Activated T-cell treated with anti-CD3 and anti-CD28 coated beads for 48 hours (primary cell): ENCODE measurements around the gene MICAL3.
"Not testable (repeated sequence)": the region's sequence is repeated elsewhere in the genome, so short reads cannot be mapped to it uniquely, and the experiment has no call there.

Experiments
- DNase-seq: peaks from one replicate; pipeline ENCODE4 v3.0.0-alpha.2; 2020; ENCODE audit warnings: low read depth

MICAL3 gene

GRCh38 chr22:17780116-17780740, 244.1 kb downstream of the MICAL3 start:
- DNase-seq: no peak

GRCh38 chr22:17779286-17780115, 244.9 kb downstream of the MICAL3 start:
- DNase-seq: no peak

GRCh38 chr22:17778412-17778976, 245.9 kb downstream of the MICAL3 start:
- no peak for DNase-seq

GRCh38 chr22:17777717-17778044, 246.7 kb downstream of the MICAL3 start:
- no peak for DNase-seq

- peak; percentile 48 for DNase-seq
Observed at GRCh38 chr22:17777005-17777716, 247.2 kb downstream of the MICAL3 start.

- DNase-seq: no peak
Observed at GRCh38 chr22:17775781-17776465, 248.4 kb downstream of the MICAL3 start.

- no peak for DNase-seq
Observed at GRCh38 chr22:17774926-17775685, 249.3 kb downstream of the MICAL3 start.

DNA sequence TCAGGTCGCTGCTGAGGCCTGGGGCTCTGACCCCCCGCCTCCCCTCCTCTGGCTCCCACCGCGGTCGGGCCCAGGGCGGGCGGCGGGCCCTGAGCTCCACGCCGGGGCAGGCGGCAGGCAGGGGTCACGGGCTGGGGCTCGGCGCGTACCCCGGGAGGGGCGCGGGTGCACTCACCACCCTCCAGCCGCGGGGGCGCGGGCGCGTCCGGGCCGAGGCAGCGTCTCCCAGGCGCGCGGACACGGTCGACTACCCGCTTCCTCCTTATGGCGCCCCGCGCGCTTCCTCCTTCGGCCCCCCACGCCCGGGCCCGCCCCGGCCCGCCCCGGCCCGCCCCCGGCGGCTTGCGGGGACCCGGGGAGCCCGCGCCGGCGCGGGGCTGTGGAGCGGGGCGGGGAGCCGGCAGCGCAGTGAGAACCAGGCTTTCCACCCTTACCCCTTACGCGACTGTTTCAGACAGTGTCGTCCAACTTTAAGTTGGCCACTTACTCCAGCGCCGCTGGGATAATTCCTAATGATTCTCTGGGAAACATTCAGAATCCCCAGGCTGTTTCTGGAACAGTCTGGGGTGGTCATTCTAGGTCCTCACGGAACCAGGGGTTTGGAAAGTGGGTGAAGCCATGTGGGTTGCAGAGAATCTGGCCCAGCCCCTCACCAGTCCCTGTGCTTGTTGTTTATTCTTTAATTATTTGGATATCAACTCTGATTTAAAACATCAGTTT, 250.0 kb downstream of the MICAL3 start, which contains the start of gene BID:
Gene BID (minus strand): TSS at position 264 of the 720 bp plus-strand sequence. CDS start 24,353 bp downstream, outside the sequence.
- DNase-seq: peak; percentile 21

DNA sequence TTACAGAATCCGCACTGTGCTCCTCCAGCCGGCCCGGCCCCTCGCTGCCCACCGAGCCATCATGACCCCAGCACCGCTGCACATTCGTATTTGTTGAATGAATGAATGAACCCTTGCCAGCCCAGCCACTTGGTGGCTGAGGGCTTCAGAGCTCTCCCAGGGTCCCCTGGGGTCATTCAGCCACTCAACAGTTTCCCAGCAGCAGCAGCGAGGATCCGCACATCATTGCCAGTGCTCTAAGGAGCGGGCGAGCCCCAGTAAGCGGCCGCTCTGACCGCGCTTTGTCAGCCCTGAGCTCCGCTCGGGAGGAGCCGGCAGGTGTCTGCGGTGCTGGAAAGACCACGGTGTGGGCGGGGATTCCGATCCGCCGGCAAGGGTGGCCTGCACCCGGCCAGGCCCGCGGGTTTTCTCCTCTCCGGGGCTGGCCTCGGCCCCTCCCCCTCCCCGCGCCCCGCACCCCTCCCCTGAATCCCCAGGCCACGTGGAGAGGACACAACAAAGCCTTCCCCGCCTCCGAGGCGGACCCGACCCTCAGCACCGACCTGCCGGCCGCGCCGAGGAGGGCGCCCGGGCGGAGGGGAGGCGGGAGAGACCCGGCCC, 250.7 kb downstream of the MICAL3 start:
- peak; percentile 63 for DNase-seq

GRCh38 chr22:17772958-17773605, 251.3 kb downstream of the MICAL3 start:
- no peak for DNase-seq

DNA sequence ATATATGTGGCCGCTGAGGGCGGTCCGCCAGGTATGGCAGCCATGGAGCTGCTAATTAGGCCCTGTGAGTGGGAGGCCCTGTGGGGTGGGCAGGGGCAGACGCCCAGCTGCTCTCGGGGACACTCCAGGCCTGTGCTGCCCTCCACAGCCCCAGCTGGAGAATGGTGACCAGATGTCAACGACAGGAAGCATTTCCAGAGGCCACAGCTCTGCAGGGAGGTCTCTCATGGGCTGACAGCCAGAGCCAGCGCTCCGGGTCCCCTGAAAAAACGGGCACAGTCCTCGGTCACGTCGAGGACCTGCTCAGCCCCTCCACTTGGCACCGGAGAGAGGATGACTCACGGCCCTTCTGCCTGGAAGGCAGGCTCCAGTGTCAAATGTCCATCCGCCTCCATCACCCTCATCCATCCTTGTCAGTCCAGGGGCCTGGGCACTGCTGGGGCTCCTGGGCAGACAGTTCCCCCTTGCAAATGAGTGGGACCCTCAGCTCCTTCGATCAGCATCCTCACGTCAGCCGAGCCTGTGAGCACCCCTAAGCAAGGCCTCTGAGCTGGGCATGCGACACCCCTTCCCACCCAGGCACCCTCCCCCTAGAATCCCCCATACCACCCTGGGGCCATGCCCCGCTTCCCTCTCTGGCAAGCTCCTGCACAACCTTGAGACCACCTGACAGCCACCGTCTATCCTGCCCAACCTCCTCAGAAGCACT, 252.0 kb downstream of the MICAL3 start:
- DNase-seq: no peak

- no peak for DNase-seq
Observed at GRCh38 chr22:17770180-17771077, 253.9 kb downstream of the MICAL3 start.

DNA sequence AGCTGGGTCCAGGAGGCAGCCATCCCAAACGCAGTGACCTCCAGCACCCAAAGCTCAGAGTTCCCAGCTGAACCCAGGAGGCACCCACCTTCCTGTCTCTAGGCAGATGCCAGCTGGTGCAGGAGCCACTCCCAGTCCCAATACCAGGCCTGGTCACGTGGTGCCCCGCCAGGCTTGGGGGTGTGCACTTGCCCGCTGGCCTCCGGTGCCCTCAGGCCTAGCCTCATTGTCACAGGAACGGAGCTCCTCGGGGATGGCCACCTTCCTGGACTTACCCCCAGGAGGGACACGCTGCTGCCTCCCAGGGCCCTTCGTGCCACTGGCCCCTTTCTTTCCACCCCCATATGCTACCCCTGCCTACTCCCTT, 254.7 kb downstream of the MICAL3 start:
- DNase-seq: no peak

DNA sequence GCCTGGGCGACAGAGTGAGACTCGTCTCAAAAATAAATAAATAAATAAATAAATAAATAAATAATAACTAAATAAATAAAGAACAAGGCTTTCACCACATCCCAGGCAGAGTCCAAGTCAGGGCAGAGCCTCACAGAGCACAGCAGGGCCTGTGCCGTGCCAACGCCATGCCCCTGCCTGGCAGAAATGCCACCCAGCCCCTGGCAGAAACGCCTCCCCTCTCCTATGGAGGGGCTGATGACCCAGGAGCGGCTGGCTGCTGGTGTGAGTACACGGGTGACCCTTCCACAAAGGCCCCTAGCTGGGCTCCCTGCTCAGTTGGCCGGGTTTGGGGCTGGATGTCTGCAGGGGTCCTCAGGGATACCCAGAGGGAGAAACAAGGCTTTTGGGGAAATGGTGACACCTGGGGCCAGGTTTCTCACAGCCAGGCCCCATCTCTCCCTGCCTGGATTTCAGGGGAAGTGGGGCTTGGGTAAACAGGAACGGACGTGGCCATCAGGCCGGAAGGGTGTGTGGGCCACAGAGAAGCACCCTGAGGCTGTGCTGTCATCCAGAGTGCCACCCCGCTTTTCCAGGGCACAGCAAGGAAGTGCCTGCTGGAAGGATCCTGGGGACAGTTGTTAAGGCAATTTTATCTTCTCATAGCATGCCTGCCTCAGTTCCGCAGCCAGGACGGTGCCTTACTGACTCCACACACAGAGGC, 255.2 kb downstream of the MICAL3 start:
- DNase-seq: no peak

GRCh38 chr22:17767233-17768065, 256.9 kb downstream of the MICAL3 start:
- peak; percentile 49 for DNase-seq

DNA sequence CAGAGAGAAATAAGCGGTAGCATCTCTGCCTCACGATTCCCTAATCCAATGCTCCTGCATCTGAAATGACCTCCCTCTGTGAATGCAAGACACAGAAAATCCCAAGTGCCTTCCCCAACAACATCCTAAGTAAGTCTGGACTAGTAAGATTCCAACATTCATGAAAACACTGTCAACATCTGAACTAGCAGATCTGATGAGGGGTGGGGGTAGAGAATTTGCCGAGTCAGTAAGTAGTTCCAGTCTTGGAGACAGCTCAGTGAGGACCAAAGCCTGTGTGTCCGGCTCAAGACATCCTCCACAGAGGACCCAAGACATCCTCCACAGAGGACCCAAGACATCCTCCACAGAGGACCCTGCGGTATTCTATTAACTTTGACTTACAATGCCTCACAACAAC, 259.5 kb downstream of the MICAL3 start:
- DNase-seq: not testable (repeated sequence)
